ENCODE measurements around the gene PSTK.

Gene PSTK

GRCh38 chr10:123014772-123015171 lies 34.6 kb downstream of the PSTK start:
- H3K36me3 ChIP-seq (ENCODE audit: control insufficient read depth, insufficient read depth, low read length), result no peaks in the 10 kb centered on the region
- H3K4me1 ChIP-seq (ENCODE audit: control insufficient read depth, insufficient read depth, low read length), result no peaks in the 10 kb centered on the region
- H3K4me3 ChIP-seq (ENCODE audit: low read length), result no peak overlapping the region
- H3K27ac ChIP-seq (ENCODE audit: low read depth, low read length), result no peak overlapping the region
- no peaks in the 10 kb centered on the region for H3K27me3 ChIP-seq (ENCODE audit: control insufficient read depth, insufficient read depth, low read length)
- H3K9ac ChIP-seq (ENCODE audit: low read length), result no peak overlapping the region

- Histone ChIP-seq H3K9ac (ENCODE audit: low read length) (no peak overlapping the region), H3K36me3 (ENCODE audit: control insufficient read depth, insufficient read depth, low read length) (no peaks in the 10 kb centered on the region), H3K27ac (ENCODE audit: low read depth, low read length) (no peak overlapping the region), H3K4me3 (ENCODE audit: low read length) (no peak overlapping the region), H3K27me3 (ENCODE audit: control insufficient read depth, insufficient read depth, low read length) (no peaks in the 10 kb centered on the region), H3K4me1 (ENCODE audit: control insufficient read depth, insufficient read depth, low read length) (no peaks in the 10 kb centered on the region)
Observed at GRCh38 chr10:123016228-123016627, 36.0 kb downstream of the PSTK start.

- Histone ChIP-seq H3K9ac (ENCODE audit: low read length) (no peak overlapping the region), H3K4me1 (ENCODE audit: control insufficient read depth, insufficient read depth, low read length) (no peaks in the 10 kb centered on the region), H3K27me3 (ENCODE audit: control insufficient read depth, insufficient read depth, low read length) (no peaks in the 10 kb centered on the region), H3K4me3 (ENCODE audit: low read length) (no peak overlapping the region), H3K36me3 (ENCODE audit: control insufficient read depth, insufficient read depth, low read length) (no peaks in the 10 kb centered on the region), H3K27ac (ENCODE audit: low read depth, low read length) (no peak overlapping the region)
Observed at GRCh38 chr10:123017421-123018165, 37.4 kb downstream of the PSTK start.

- no peaks in the 10 kb centered on the region for H3K4me1 ChIP-seq (ENCODE audit: control insufficient read depth, insufficient read depth, low read length)
Observed at GRCh38 chr10:123018531-123018930, 38.3 kb downstream of the PSTK start.

GRCh38 chr10:123019264-123019663 lies 39.1 kb downstream of the PSTK start:
- Histone ChIP-seq H3K9ac (ENCODE audit: low read length) (no peak overlapping the region), H3K4me1 (ENCODE audit: control insufficient read depth, insufficient read depth, low read length) (no peaks in the 10 kb centered on the region), H3K27me3 (ENCODE audit: control insufficient read depth, insufficient read depth, low read length) (no peaks in the 10 kb centered on the region), H3K27ac (ENCODE audit: low read depth, low read length) (no peak overlapping the region), H3K36me3 (ENCODE audit: control insufficient read depth, insufficient read depth, low read length) (no peaks in the 10 kb centered on the region), H3K4me3 (ENCODE audit: low read length) (no peak overlapping the region)

More at GRCh38 chr10:123018531-123018930, 38.3 kb downstream of the PSTK start:
- H3K4me3 ChIP-seq (ENCODE audit: low read length), result no peak overlapping the region
- H3K9ac ChIP-seq (ENCODE audit: low read length), result no peak overlapping the region
- no peaks in the 10 kb centered on the region for H3K36me3 ChIP-seq (ENCODE audit: control insufficient read depth, insufficient read depth, low read length)
- H3K27ac ChIP-seq (ENCODE audit: low read depth, low read length), result no peak overlapping the region
- no peaks in the 10 kb centered on the region for H3K27me3 ChIP-seq (ENCODE audit: control insufficient read depth, insufficient read depth, low read length)

- Histone ChIP-seq H3K36me3 (ENCODE audit: control insufficient read depth, insufficient read depth, low read length) (no peaks in the 10 kb centered on the region), H3K4me3 (ENCODE audit: low read length) (no peak overlapping the region), H3K4me1 (ENCODE audit: control insufficient read depth, insufficient read depth, low read length) (no peaks in the 10 kb centered on the region), H3K27ac (ENCODE audit: low read depth, low read length) (no peak overlapping the region), H3K27me3 (ENCODE audit: control insufficient read depth, insufficient read depth, low read length) (no peaks in the 10 kb centered on the region), H3K9ac (ENCODE audit: low read length) (no peak overlapping the region)
Observed at GRCh38 chr10:123019941-123020703, 39.9 kb downstream of the PSTK start.

DNA sequence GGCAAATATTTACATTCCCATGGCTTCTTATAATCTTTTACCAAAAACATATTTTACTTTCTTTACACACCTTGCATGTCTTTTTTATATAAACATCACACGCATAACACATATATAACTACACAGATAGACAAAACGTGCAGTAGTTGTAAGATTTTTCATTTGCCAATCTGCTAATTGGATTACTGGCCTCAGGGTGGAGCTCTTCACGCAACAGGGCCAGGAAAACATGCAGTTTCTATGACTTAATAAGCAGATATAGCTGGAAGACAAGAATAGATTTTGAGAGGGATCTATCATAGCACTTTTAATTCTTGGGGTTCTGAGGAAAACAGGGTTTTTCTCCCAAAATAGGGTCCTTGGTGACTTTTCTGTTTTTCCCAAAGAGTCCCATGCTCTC lies 41.3 kb downstream of the PSTK start:
- H3K9ac ChIP-seq (ENCODE audit: low read length), result no peak overlapping the region
- H3K4me1 ChIP-seq (ENCODE audit: control insufficient read depth, insufficient read depth, low read length), result no peaks in the 10 kb centered on the region
- no peak overlapping the region for H3K27ac ChIP-seq (ENCODE audit: low read depth, low read length)
- no peak overlapping the region for H3K4me3 ChIP-seq (ENCODE audit: low read length)
- H3K27me3 ChIP-seq (ENCODE audit: control insufficient read depth, insufficient read depth, low read length), result no peaks in the 10 kb centered on the region
- no peaks in the 10 kb centered on the region for H3K36me3 ChIP-seq (ENCODE audit: control insufficient read depth, insufficient read depth, low read length)

DNA sequence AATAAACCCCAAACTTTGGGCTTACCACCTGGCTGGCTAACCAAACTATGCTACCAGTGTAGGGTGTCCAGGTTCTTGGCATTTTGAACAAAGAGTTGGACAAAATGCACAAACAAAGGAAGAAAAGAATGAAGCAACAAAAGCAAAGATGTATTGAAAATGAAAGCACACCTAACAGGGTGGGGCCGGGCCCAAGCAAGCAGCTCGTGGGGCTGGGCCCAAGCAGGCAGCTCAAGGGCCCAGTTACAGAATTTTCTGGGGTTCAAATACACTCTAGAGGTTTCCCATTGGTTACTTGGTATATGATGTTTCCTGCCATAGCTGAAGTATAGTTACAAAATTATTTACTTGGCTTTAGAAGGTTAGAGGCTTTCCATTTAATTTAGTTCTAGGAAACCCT lies 44.3 kb downstream of the PSTK start:
- Histone ChIP-seq H3K9ac (ENCODE audit: low read length) (no peak overlapping the region), H3K4me3 (ENCODE audit: low read length) (no peak overlapping the region), H3K27ac (ENCODE audit: low read depth, low read length) (no peak overlapping the region), H3K4me1 (ENCODE audit: control insufficient read depth, insufficient read depth, low read length) (no peaks in the 10 kb centered on the region), H3K36me3 (ENCODE audit: control insufficient read depth, insufficient read depth, low read length) (no peaks in the 10 kb centered on the region), H3K27me3 (ENCODE audit: control insufficient read depth, insufficient read depth, low read length) (no peaks in the 10 kb centered on the region)

GRCh38 chr10:123026302-123026701 lies 46.1 kb downstream of the PSTK start:
- Histone ChIP-seq H3K4me3 (ENCODE audit: low read length) (no peak overlapping the region), H3K4me1 (ENCODE audit: control insufficient read depth, insufficient read depth, low read length) (no peaks in the 10 kb centered on the region), H3K27ac (ENCODE audit: low read depth, low read length) (no peak overlapping the region), H3K27me3 (ENCODE audit: control insufficient read depth, insufficient read depth, low read length) (no peaks in the 10 kb centered on the region), H3K36me3 (ENCODE audit: control insufficient read depth, insufficient read depth, low read length) (no peaks in the 10 kb centered on the region), H3K9ac (ENCODE audit: low read length) (no peak overlapping the region)

- no peak overlapping the region for H3K9ac ChIP-seq (ENCODE audit: low read length)
- H3K27me3 ChIP-seq (ENCODE audit: control insufficient read depth, insufficient read depth, low read length), result no peaks in the 10 kb centered on the region
- H3K4me3 ChIP-seq (ENCODE audit: low read length), result no peak overlapping the region
- no peaks in the 10 kb centered on the region for H3K36me3 ChIP-seq (ENCODE audit: control insufficient read depth, insufficient read depth, low read length)
- no peak overlapping the region for H3K27ac ChIP-seq (ENCODE audit: low read depth, low read length)
- H3K4me1 ChIP-seq (ENCODE audit: control insufficient read depth, insufficient read depth, low read length), result no peaks in the 10 kb centered on the region
Observed at GRCh38 chr10:123027861-123028260, 47.7 kb downstream of the PSTK start.

- H3K36me3 ChIP-seq (ENCODE audit: control insufficient read depth, insufficient read depth, low read length), result no peaks in the 10 kb centered on the region
- H3K4me1 ChIP-seq (ENCODE audit: control insufficient read depth, insufficient read depth, low read length), result no peaks in the 10 kb centered on the region
- H3K27ac ChIP-seq (ENCODE audit: low read depth, low read length), result no peak overlapping the region
- H3K9ac ChIP-seq (ENCODE audit: low read length), result no peak overlapping the region
- no peak overlapping the region for H3K4me3 ChIP-seq (ENCODE audit: low read length)
- no peaks in the 10 kb centered on the region for H3K27me3 ChIP-seq (ENCODE audit: control insufficient read depth, insufficient read depth, low read length)
Observed at GRCh38 chr10:123031124-123031523, 50.9 kb downstream of the PSTK start.

DNA sequence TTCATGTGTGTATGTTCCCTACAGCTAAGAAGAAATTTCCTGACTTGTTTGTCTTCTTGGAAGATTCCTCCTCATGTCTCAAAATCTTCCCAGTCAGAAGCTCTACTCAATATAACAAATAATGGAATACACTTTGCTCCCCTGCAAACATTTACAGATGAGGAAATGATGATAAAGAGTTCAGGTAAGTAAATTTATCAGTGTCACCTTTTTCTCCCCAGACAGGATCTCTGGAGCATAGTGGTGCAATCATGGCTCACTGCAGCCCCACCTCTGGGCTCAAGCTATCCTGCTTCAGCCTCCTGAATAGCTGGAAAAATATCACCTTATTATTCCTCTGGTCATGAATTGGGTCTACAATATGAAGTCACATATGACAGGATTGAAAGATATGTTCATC lies 54.1 kb downstream of the PSTK start:
- no peaks in the 10 kb centered on the region for H3K36me3 ChIP-seq (ENCODE audit: control insufficient read depth, insufficient read depth, low read length)
- no peak overlapping the region for H3K27ac ChIP-seq (ENCODE audit: low read depth, low read length)
- no peak overlapping the region for H3K4me3 ChIP-seq (ENCODE audit: low read length)
- H3K27me3 ChIP-seq (ENCODE audit: control insufficient read depth, insufficient read depth, low read length), result no peaks in the 10 kb centered on the region
- H3K4me1 ChIP-seq (ENCODE audit: control insufficient read depth, insufficient read depth, low read length), result no peaks in the 10 kb centered on the region
- H3K9ac ChIP-seq (ENCODE audit: low read length), result no peak overlapping the region
